ENCODE data around the gene MAGEA3. TPM values are rescaled to one million over a fixed set of nuclear protein-coding genes. Genes with fewer than 3 reads are reported as not detected.
"Not testable (repeated sequence)": the region's sequence is repeated elsewhere in the genome, so short reads cannot be mapped to it uniquely, and the experiment has no call there.

The MAGEA3 gene
- total and polyA plus RNA-seq, 2 experiments from 2014 or later = not detected

- Histone ChIP-seq H3K9me3 (ENCODE audit: low read depth) (no peaks in the 10 kb centered on the region), H3K4me1 (ENCODE audit: insufficient read depth) (no peaks in the 10 kb centered on the region), H4K20me1 (ENCODE audit: insufficient read depth) (no peaks in the 10 kb centered on the region), H3K27me3 (replicated peaks; ENCODE audit: insufficient read depth) (no peaks in the 10 kb centered on the region), H2AFZ (no peak overlapping the region), H3K4me3 (no peak overlapping the region), H3K9ac (no peak overlapping the region), H3F3A (ENCODE audit: insufficient read depth) (no peaks in the 10 kb centered on the region), H3K36me3 (ENCODE audit: low read depth) (no peaks in the 10 kb centered on the region), H3K79me2 (ENCODE audit: insufficient read depth) (no peaks in the 10 kb centered on the region), H3K27ac (no peak overlapping the region), H3K4me2 (ENCODE audit: unreplicated experiment) (no peak overlapping the region), H3K9me2 (ENCODE audit: insufficient read depth) (no peaks in the 10 kb centered on the region)
- in situ Hi-C loops (cut with MboI) = no loop called here
- WGBS, 2 experiments (ENCODE audit: low coverage in 1 of 2, low lambda C conversion rate in 2 of 2, missing lambda C conversion rate in 2 of 2) = 61 to 67% methylated on average over 6 to 7 of the region's 7 CpGs
- TF ChIP-seq EZH2 (IDR thresholded peaks at IDR 0.05; ENCODE audit: insufficient read depth, poor library complexity, severe bottlenecking) (no peak), EZH2phosphoT487 (IDR thresholded peaks at IDR 0.05; ENCODE audit: insufficient read depth, low read depth) (no peak)
- no peak for DNase-seq
Measured at GRCh38 chrX:152656890-152657289, 41.7 kb upstream of the MAGEA3 start.

GRCh38 chrX:152658302-152658701 lies 40.3 kb upstream of the MAGEA3 start:
- no peak overlapping the region for H3K4me3 ChIP-seq
- no peaks in the 10 kb centered on the region for H3K4me1 ChIP-seq (ENCODE audit: insufficient read depth)
- no peak overlapping the region for H3K4me2 ChIP-seq (ENCODE audit: unreplicated experiment)
- H3K79me2 ChIP-seq (ENCODE audit: insufficient read depth) = no peaks in the 10 kb centered on the region
- no peak for TF ChIP-seq EZH2 (IDR thresholded peaks at IDR 0.05; ENCODE audit: insufficient read depth, poor library complexity, severe bottlenecking)
- TF ChIP-seq EZH2phosphoT487 (IDR thresholded peaks at IDR 0.05; ENCODE audit: insufficient read depth, low read depth) = no peak
- H3K36me3 ChIP-seq (ENCODE audit: low read depth) = no peaks in the 10 kb centered on the region
- in situ Hi-C loops (cut with MboI) = no loop called here
- H3K9ac ChIP-seq = no peak overlapping the region
- no peaks in the 10 kb centered on the region for H3K9me2 ChIP-seq (ENCODE audit: insufficient read depth)
- no peak overlapping the region for H3K27ac ChIP-seq
- no peaks in the 10 kb centered on the region for H3K9me3 ChIP-seq (ENCODE audit: low read depth)
- no peak overlapping the region for H2AFZ ChIP-seq
- no peaks in the 10 kb centered on the region for H3F3A ChIP-seq (ENCODE audit: insufficient read depth)
- no peak for DNase-seq
- H4K20me1 ChIP-seq (ENCODE audit: insufficient read depth) = no peaks in the 10 kb centered on the region
- no peaks in the 10 kb centered on the region for H3K27me3 ChIP-seq (replicated peaks; ENCODE audit: insufficient read depth)
- WGBS, 2 experiments (ENCODE audit: low coverage in 1 of 2, low lambda C conversion rate in 2 of 2, missing lambda C conversion rate in 2 of 2) = 0% methylated on average over 2 of the region's 2 CpGs

GRCh38 chrX:152663086-152663485 lies 35.5 kb upstream of the MAGEA3 start:
- H3K9ac ChIP-seq = no peak overlapping the region
- H3K27me3 ChIP-seq (replicated peaks; ENCODE audit: insufficient read depth) = no peaks in the 10 kb centered on the region
- no peak overlapping the region for H2AFZ ChIP-seq
- H4K20me1 ChIP-seq (ENCODE audit: insufficient read depth) = no peaks in the 10 kb centered on the region
- no peaks in the 10 kb centered on the region for H3K9me2 ChIP-seq (ENCODE audit: insufficient read depth)
- H3K79me2 ChIP-seq (ENCODE audit: insufficient read depth) = no peaks in the 10 kb centered on the region
- no peak overlapping the region for H3K4me2 ChIP-seq (ENCODE audit: unreplicated experiment)
- no peak overlapping the region for H3K27ac ChIP-seq
- no peaks in the 10 kb centered on the region for H3K9me3 ChIP-seq (ENCODE audit: low read depth)
- H3K4me1 ChIP-seq (ENCODE audit: insufficient read depth) = no peaks in the 10 kb centered on the region
- no peak for TF ChIP-seq EZH2phosphoT487 (IDR thresholded peaks at IDR 0.05; ENCODE audit: insufficient read depth, low read depth)
- no peak for TF ChIP-seq EZH2 (IDR thresholded peaks at IDR 0.05; ENCODE audit: insufficient read depth, poor library complexity, severe bottlenecking)
- WGBS, 2 experiments (ENCODE audit: low coverage in 1 of 2, low lambda C conversion rate in 2 of 2, missing lambda C conversion rate in 2 of 2) = 22 to 25% methylated on average over 3 to 4 of the region's 4 CpGs
- H3K4me3 ChIP-seq = no peak overlapping the region
- H3F3A ChIP-seq (ENCODE audit: insufficient read depth) = no peaks in the 10 kb centered on the region
- no peak for DNase-seq
- no peaks in the 10 kb centered on the region for H3K36me3 ChIP-seq (ENCODE audit: low read depth)
- in situ Hi-C loops (cut with MboI) = no loop called here

GRCh38 chrX:152674135-152674534 lies 24.5 kb upstream of the MAGEA3 start:
- Histone ChIP-seq H3K9me3 (ENCODE audit: low read depth) (no peaks in the 10 kb centered on the region), H3K27me3 (replicated peaks; ENCODE audit: insufficient read depth) (no peaks in the 10 kb centered on the region), H3K4me2 (ENCODE audit: unreplicated experiment) (no peak overlapping the region), H3K9me2 (ENCODE audit: insufficient read depth) (no peaks in the 10 kb centered on the region), H3K27ac (no peak overlapping the region), H3F3A (ENCODE audit: insufficient read depth) (no peaks in the 10 kb centered on the region), H3K4me3 (no peak overlapping the region), H3K36me3 (ENCODE audit: low read depth) (no peaks in the 10 kb centered on the region), H2AFZ (no peak overlapping the region), H3K4me1 (ENCODE audit: insufficient read depth) (no peaks in the 10 kb centered on the region), H4K20me1 (ENCODE audit: insufficient read depth) (no peaks in the 10 kb centered on the region), H3K9ac (no peak overlapping the region), H3K79me2 (ENCODE audit: insufficient read depth) (no peaks in the 10 kb centered on the region)
- TF ChIP-seq EZH2phosphoT487 (IDR thresholded peaks at IDR 0.05; ENCODE audit: insufficient read depth, low read depth) (no peak), EZH2 (IDR thresholded peaks at IDR 0.05; ENCODE audit: insufficient read depth, poor library complexity, severe bottlenecking) (no peak)
- no peak for DNase-seq
- WGBS, 2 experiments (ENCODE audit: low coverage in 1 of 2, low lambda C conversion rate in 2 of 2, missing lambda C conversion rate in 2 of 2) = 19 to 26% methylated on average over 2 of the region's 2 CpGs
- in situ Hi-C loops (cut with MboI) = no loop called here

GRCh38 chrX:152674652-152675051 lies 23.9 kb upstream of the MAGEA3 start:
- H3K9ac ChIP-seq; H3K4me3 ChIP-seq; H3K36me3 ChIP-seq (ENCODE audit: low read depth); H3K27me3 ChIP-seq (replicated peaks; ENCODE audit: insufficient read depth); in situ Hi-C loops (cut with MboI); DNase-seq; H3K4me1 ChIP-seq (ENCODE audit: insufficient read depth); H3K4me2 ChIP-seq (ENCODE audit: unreplicated experiment); H2AFZ ChIP-seq; H3K79me2 ChIP-seq (ENCODE audit: insufficient read depth); H3K9me3 ChIP-seq (ENCODE audit: low read depth); H3K27ac ChIP-seq; H3F3A ChIP-seq (ENCODE audit: insufficient read depth); H3K9me2 ChIP-seq (ENCODE audit: insufficient read depth); H4K20me1 ChIP-seq (ENCODE audit: insufficient read depth): not testable (repeated sequence)
- 40 to 67% methylated on average over 3 of the region's 3 CpGs for WGBS, 2 experiments (ENCODE audit: low coverage in 1 of 2, low lambda C conversion rate in 2 of 2, missing lambda C conversion rate in 2 of 2)

GRCh38 chrX:152681012-152681411 lies 17.6 kb upstream of the MAGEA3 start:
- H3K9me2 ChIP-seq (ENCODE audit: insufficient read depth); H3K27ac ChIP-seq; H3K9me3 ChIP-seq (ENCODE audit: low read depth); DNase-seq; H3K4me1 ChIP-seq (ENCODE audit: insufficient read depth); H3K9ac ChIP-seq; H3K4me2 ChIP-seq (ENCODE audit: unreplicated experiment); H2AFZ ChIP-seq; in situ Hi-C loops (cut with MboI); H3F3A ChIP-seq (ENCODE audit: insufficient read depth); H4K20me1 ChIP-seq (ENCODE audit: insufficient read depth); H3K79me2 ChIP-seq (ENCODE audit: insufficient read depth); H3K27me3 ChIP-seq (replicated peaks; ENCODE audit: insufficient read depth); H3K4me3 ChIP-seq; H3K36me3 ChIP-seq (ENCODE audit: low read depth): not testable (repeated sequence)
- no CpG with 5 or more reads among the region's 3 CpGs for WGBS, 2 experiments (ENCODE audit: low coverage in 1 of 2, low lambda C conversion rate in 2 of 2, missing lambda C conversion rate in 2 of 2)

- H3K9ac ChIP-seq; H3K4me2 ChIP-seq (ENCODE audit: unreplicated experiment); in situ Hi-C loops (cut with MboI): not testable (repeated sequence)
Measured at GRCh38 chrX:152700390-152700789, 1.8 kb downstream of the MAGEA3 start.

More at GRCh38 chrX:152700390-152700789, 1.8 kb downstream of the MAGEA3 start:
- not testable (repeated sequence) for H3F3A ChIP-seq (ENCODE audit: insufficient read depth); H4K20me1 ChIP-seq (ENCODE audit: insufficient read depth); H3K27me3 ChIP-seq (replicated peaks; ENCODE audit: insufficient read depth); H3K4me3 ChIP-seq; H3K36me3 ChIP-seq (ENCODE audit: low read depth); H3K27ac ChIP-seq; H3K9me2 ChIP-seq (ENCODE audit: insufficient read depth); DNase-seq; H3K9me3 ChIP-seq (ENCODE audit: low read depth); H3K4me1 ChIP-seq (ENCODE audit: insufficient read depth); H3K79me2 ChIP-seq (ENCODE audit: insufficient read depth); H2AFZ ChIP-seq
- WGBS, 2 experiments (ENCODE audit: low coverage in 1 of 2, low lambda C conversion rate in 2 of 2, missing lambda C conversion rate in 2 of 2) = 33 to 47% methylated on average over 2 to 4 of the region's 5 CpGs

Data from GM23248 (cell line).